ENCODE measurements around the gene TOE1.

TOE1 gene

DNA sequence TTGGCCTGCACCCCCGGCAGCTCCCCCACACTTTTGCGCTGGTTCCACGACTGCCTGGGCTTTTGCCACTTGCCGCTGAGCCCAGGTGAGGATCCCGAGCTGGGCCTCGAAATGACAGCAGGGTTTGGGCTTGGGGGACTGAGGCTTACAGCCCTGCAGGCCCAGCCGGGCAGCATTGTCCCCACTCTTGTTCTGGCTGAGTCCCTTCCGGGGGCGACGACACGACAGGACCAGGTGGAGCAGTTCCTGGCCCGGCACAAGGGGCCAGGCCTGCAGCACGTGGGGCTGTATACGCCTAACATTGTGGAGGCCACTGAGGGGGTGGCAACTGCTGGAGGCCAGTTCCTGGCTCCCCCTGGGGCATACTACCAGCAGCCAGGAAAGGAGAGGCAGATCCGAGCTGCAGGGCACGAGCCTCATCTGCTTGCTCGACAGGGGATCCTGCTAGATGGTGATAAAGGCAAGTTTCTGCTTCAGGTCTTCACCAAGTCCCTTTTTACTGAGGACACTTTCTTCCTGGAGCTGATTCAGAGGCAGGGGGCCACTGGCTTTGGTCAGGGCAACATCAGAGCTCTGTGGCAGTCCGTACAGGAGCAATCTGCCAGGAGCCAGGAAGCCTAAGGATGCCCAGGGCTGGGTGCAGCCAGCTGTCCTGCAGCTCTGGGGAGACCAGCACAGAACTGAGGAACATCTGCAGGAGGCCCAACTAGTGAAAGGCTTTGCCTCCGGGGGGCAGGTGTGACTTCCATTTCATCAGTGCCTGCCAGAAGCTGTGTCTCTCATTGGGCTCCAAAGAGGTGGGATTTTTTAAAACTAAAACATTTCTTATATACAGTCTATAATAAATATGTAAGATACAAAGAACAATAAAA, 12.1 kb upstream of the TOE1 start:
- DNase-seq = peak; percentile 45

DNA sequence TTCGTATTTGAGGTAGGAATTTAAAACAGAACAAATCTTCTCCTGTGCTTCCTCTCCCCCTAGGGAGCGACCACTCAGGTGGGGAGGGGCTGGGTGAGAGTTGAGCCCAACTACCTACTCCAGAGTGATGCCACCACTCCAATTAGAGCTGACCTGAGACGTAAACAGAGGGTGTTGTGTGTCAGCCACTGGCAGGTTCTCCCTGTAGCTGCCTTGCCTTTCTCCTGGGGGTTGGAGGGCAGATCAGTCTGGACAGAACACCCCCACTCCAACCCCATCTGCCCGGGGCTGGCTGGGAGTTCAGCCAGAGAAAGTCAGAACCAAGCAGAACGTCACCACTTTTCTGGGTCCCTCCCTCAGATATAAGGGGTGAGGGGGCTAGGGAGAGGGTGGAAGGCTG, 11.3 kb upstream of the TOE1 start:
- peak; percentile 7 for DNase-seq

DNA sequence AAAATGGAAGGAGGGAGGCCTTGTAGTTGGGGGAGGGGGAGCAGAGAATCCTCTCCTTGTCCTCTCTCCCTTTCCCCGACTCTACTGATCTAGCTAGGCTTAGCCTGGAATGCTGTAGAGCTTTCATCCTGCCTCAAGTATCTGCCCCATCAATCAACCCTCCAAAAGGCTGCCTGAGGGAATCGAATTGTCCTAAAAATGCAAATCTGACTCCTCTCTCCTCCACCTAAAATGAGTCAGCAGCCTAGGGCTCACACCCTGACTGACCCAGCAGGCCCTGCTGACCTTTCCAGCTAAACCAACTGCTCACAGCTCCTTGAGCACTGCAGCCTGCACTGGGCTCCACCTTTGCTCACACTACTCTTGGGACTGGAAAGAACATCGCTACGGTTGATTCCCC, 10.5 kb upstream of the TOE1 start:
- no peak for DNase-seq

DNA sequence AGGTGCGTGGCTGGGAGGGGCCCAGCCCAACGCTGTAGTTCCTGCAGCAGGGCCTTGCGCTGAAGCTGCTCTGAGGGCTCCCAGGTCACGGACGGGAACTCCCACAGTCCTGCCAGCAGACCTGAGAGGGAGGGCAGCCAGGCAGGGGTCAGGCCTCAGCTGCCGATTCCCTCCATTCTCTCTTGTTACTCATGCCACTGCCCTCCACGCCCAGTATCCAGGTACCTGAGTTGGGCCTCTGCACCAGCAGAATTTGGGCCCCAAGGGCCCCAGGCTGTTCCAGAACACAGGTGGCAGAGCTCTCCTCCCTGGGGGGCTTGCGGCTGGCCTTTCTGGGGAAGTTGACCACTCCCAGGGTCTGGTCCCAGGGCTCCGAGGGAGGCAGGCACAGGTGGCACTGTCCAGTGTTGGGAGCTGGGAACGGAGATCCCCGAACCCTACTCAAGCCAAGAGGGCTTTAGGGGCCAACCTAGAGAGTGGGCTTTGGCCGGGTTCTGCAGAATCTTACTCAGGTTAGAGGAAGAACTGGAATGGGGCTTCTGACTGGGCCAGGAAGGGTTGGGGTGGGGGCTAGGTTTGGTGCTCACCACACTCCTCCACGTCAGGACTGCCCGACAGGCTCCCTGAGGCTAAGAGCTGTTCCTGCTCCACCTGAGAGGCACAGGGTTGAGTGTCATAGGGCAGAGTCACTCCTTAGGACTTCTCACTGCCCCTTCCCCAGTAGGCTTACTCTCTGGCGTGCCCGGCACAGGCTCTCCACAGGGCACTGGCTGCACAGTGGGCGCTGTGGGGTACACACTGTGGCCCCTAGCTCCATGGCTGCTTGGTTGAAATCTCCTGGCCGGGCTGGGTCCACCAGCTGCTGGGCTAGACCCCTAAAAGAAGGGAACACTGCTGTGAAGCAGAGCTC, 8.3 kb upstream of the TOE1 start:
- no peak for DNase-seq

DNA sequence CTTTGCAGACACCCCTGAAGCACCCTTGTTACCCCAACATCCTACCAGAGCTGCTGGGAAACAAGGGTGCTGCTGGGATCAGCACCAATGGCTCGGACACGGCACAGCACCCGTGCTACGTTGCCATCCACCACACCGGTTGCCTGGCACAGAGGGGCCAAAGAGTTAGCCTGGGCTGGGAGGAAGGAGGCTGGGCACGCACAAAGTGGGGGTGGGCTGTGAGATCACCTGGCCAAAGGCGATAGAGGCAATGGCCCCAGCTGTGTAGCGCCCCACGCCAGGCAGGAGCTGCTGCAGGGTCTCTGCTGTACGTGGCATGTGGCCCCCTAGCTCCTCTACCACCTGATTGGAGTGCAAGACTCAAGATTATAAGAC, 7.6 kb upstream of the TOE1 start:
- no peak for DNase-seq

DNA sequence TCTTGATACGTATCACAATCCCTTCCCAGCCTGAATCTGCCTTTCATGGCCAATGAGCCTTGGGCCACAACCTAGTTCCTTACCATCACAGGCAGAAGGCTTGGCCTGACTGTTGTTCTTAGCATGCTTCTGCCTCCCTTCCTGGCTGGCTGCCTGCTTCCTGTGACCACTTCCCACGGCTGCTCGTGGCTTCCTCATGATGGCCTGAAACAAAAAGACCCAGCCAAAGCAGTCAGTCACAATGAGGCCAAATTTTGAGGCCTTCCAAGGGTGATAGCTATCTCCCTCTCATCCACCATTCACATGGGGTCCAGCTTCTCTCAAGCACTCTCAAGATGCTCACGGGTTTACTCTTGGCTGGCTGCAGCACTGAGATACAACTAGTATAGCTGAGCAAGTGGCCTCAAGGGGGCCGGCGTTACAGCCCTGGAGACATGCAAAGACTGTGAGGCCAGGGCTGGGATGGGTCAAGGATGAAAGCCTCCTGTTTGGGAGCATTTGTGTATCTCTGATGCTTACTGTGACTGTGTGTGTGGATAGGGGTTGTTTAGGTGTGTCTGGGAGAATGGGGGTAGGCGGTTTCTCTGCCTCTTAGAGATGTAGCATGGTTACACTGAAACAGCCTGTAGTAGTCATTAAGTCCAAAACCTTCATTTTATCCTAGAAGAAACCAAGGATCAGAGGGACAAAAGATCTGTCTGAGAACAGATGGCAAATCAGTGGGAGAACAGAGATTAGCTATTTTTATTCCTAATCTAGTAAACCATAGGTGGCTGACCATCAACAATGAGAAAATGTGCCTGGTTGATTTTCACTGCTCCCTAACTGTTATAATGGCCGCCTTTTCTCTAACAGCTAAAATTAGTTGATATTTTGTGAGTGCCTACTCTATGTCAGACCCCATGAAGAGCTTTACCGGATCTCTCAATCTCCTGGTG, 5.4 kb upstream of the TOE1 start:
- no peak for DNase-seq

DNA sequence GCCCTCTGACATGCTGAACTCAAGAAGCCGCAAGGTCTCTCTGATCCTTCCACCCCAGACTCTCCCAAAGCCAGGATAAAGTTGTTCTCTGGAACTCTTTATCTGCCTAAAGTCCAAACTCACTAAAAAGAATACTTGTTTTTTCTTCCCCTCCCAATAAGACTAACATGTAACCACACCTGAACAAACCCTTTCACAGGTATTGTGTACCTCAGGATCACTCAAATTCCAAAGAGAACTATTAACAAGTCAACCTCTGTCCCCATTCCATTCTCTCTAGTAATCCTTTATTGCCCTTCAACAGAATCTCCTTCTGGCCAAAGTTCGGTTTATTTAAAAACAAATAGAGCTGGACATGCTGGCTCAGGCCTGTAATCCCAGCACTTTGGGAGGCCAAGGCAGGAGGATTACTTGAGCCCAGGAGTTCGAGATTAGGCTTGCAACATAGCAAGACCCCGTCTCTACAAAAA, 4.1 kb upstream of the TOE1 start:
- DNase-seq = no peak

DNA sequence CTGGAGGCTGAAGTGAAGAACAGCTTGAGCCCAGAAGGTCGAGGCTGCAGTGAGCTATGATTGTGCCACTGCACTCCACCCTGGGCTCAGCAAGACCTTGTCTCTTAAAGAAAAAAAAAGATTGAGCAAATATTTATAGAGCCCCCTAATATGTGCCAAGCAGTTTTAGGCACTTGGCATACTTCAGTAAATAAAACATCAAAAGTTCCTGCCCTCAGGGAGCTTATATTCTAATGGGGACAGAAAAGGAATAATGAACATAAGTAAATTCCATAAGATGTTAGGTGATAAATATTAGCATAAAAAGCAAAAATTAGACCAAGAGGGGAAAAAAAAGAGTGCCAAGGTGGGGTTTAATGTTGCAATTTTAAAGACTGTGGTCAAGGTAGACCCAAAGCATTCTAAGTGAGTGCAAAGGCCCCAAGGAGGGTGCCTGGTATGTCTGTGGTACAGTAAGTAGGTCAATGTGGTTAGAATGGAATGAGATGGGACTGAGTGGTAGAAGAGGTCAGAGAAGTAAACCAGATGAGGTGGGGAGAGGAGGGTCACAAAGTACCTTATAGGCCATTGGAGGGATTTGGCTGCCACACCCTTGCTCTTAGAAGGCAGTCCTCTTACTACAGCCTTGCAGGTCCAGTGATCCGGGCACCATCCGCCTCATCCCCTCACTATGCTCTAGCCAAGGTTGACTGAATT, 2.2 kb upstream of the TOE1 start:
- DNase-seq = no peak

DNA sequence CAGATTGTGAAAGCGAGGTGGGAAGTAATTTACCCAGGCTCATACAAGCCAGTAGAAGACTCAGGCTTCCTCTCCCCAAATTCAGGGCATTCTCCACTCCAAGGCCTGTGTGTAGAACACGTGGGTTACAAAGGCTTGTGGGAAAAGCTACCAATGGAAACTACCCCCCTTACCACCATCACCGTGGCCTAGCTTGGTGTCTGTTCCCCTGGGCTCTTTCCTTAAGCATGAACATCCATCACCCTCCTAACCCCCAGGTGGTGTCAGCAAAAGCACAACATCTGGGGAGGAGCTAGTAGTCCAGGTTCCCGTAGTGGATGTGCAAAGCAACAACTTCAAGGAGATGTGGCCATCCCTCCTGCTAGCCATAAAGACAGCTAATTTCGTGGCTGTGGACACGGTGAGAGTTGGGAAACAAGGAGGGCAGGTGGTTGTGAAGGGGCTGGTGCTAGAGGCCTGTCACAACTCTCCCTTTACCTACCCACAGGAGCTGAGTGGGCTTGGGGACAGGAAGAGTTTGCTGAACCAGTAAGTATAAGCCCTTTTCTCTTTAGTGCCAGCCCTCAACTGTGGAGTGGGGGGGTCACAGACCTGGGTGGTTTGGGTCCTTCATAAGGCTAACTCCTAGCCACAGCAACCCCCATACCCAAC, 971 bp downstream of the TOE1 start:
- DNase-seq = no peak

DNA sequence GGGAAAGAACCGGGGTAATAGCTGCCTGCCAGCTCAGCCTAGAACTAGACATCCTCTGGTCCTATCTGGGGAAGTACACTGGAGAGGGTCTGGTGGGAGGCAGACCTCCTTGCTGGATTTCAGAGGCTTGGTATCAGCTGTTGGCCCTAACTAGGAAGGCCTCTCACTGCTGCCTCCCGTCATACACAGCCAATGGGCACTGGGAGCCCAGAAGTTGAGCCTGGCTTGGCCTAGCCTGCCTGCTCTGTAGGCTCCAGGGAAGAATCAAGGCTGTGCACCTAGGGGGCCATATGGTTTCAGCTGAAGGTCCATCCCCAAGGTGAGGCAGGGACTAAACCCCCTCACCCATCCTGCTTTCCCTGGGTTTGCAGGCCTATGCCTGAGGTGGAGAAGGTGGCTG, 4.5 kb downstream of the TOE1 start:
- no peak for DNase-seq

DNA sequence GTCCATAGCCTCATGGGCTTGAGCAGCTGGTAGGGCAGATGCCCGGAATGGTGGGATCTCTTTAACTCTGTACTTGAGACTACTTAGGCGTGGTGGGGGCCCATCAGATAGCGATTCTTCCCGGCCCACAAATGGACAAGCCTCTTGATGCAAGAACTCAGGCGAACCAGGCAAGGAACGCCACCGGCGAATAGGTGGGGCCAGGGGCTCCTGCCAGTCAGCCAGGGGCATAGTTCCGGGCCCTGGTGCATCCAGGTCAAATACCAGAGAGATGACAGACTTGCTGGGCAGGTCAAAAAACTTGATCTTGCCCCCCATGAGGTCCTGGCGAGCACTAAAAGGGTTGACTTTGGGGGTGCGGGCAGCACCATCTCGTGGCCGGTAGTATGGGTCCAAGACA, 5.0 kb downstream of the TOE1 start:
- DNase-seq = no peak

DNA sequence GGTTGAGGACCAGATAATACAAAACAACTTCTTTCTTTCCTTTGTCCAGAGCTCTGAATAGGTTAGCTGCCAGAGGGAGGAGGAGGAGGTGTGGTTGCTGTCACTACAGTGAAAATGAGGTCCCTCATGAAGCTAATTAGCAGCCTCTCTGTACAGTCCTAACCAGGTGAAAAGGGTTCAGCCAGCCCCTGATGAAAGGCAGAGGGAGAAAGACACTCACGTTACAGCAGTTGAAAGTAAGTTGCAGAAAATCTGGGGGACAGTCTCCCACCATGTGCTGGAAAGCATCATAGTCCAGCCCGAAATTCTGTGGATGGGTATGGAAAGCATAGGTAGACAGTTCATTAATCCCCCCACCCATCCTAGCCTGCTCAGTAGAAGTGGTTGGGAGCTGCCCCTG, 6.5 kb downstream of the TOE1 start:
- DNase-seq = no peak

DNA sequence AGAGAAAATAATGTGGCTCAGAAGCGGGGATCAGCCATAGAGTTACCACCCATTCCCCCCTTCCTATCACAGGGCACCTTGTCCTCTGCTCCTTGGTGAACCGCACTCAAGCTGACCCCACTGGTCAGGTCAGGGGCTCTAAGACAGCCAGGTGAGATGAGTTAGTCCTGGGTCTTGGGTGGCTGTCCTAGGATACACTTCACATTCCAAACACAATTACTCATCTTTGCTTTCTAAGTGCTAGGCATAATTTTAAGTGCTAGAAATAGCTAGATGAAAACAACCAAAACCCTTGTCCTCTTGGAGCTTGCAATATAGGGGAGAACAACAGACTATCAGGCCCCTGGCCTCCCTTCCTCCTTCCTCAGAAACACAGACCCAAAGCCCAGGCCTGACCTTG, 8.1 kb downstream of the TOE1 start:
- no peak for DNase-seq

DNA sequence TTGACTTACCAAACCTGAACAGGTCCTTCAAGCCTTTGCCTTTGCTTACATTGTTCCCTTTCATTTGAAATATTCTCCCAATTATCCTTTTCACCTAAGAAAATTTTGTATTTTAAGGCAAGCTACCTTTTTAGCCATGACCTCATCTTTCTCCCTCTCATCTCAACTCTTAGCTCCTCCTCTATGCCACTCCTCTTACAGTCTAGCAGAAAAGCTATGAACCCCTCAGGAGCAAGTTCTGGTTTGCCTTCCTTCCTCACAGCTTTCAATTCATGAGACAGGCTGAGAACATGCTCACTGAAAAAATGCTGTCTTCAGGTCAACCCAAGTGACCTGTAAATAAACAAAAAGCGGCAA, 8.6 kb downstream of the TOE1 start:
- no peak for DNase-seq

DNA sequence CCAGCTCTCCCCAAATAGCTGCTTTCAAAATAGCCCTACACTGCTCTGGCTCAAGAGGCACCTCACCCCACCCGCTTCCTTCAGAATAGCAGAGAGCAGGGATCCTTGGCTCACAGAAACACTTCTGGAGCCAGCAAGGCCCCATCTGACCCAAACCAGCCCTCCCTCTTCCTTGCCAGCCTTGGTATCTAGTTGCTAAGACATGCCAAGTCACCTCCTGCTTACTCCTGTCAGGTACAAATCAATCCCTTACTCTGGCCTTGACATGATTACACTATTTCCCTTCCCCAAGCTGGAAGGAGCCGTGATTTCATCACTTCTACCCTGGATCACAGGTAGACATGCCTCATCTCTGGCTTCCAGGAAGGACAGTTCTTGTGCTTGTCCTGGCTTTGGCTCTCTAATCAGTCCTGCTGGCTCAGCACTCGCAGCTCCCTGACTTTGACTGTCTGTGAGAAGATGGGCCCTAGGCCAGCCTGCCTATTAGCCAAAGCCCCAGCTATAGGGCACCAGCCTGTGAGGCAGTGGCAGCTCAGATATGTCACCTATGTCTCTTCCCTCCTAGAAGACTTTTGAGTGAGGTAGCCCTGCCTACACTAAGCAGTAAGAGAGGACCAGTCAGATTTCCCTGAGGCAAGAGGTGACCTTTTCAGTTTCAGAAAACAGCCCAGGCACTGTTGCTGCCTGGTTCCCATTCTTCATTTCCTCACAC, 9.2 kb downstream of the TOE1 start:
- DNase-seq = no peak

DNA sequence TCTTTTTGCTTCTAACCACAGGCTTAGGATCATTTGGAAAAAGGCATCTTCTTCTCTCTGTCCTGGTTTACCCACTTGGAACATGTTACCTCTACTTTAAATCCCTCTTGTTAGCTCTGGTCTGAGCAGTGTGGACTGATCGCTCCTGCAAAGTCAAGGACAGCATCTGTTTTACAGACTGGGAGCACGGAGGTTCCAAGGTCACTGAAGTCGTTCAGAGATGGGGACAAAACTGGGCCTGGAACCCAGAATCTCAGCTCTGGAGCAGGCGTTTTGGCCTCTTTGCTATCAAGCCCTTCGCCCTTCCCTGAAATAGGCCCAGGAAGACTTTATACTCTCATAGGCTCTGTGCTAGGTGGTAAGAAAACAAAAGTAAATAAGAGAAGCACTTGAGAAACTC, 11.5 kb downstream of the TOE1 start:
- no peak for DNase-seq

DNA sequence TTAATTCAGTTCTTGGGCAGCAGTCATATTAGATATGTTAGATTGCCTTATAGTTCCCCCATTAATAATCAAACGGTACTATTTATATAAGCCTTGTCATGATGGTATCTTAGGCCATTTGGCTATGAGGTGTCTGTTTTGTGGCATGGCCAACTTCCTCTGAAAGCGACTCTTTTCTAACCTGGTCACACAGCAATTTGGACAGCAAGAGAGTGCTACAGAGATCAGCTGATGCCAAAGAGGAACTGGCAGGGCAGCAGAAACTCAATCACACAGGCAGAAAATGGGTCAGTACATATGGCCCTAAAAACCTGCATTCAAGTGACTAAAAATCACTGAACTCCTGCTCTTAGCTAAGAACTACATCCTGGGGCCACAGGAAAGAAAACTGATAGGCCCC, 13.7 kb downstream of the TOE1 start:
- DNase-seq = no peak

DNA sequence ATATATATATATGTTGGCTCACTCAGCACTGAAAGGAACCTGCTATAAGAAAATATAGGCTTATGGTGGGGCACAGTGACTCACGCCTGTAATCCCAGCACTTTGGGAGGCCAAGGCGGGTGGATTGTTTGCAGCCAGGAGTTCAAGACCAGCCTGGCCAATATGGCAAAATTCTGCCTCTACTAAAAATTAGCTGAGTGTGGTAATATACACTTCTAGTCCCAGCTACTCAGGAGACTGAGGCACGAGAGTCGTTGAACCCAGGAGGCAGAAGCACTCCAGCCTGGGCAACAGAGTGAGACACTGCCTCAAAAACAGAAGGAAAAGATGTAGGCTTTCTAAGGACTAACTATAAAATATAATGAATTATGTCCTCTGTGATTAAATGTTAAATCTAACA, 14.9 kb downstream of the TOE1 start:
- no peak for DNase-seq

DNA sequence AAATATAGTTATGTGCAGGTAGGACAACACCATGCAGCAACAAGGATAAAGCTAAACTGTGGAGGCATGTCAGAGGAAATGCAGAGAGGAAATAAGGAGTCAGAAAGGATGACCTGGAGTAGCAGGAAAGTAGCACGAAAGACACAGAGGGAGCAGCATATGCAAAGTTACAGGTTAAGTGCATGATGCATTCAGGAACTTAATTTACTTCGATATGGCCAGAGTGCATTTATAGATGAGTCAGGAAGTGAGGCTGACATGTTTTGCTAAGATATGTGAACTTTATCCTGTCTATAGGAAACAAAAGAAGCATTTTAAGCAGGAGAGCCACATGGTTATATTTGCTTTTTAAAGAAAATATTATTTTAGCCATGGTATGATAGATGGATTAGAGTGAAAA, 15.7 kb downstream of the TOE1 start:
- DNase-seq = no peak

DNA sequence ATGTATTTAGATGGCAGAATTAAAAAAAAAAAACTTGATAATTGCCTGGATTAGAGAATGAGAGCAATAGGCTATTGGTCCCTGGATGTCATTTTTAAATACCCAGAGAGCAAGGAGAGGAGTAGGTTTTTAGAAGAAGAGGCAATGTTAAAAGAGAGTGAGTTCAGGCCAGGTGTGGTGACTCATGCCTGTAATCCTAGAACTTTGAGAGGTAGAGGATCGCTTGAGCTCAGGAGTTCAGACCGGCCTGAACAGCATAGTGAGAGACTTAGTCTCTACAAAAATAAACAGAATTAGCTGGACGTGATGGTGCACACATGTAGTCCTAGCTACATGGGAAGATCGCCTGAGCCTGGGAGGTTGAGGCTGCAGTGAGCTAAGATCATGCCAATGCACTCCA, 16.2 kb downstream of the TOE1 start:
- DNase-seq = no peak

DNA sequence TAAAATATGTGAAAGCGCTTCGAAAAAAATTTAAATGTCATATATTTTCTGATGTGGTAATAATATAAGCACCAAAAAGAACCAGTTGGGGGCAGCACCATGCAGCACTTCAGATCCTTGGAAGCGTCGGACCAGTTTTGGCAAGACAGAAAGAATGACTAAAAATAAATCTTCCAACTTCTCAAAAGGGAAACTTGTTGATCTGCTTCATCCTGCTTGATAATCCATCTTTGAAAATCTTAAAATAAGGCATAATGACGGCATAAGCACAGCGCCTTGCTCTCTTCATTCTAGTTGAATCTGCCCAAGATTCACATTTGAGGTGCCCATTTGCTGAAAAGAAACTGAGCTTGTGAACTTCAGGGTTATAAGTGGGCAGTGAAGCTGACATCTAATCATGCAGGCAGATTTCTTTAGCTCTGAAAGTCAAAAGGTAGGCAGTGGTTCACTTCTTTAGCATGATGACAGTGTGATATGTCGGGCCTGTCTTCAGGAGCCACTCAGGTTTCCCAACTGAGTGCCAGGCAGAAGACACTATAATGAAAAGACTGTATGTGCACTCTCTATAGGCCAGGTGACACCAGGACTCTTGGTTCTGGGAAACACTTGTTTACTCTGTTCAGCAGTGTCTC, 20.0 kb downstream of the TOE1 start:
- DNase-seq = peak; percentile 23

Measured in NCI-H146 (cell line).